Adrenal gland (tissue), 12 donors: ENCODE data around the gene LONRF2. TPM values are rescaled to one million over a fixed set of nuclear protein-coding genes. Genes with fewer than 3 reads are reported as not detected.

Source experiments
- DNase-seq, 7 donors: peaks; one replicate each; pipeline ENCODE4 v3.0.0-alpha.2; 2019 to 2020
- H3K27ac ChIP-seq, 5 donors: fragments of 200-600 bp; sonication (generic) in 4 of 5; 1 replicate in 3 of 5; 2 replicates in 2 of 5; pipeline versions ENCODE4 v1.5.1 to v1.8.0; 2016 to 2020; ENCODE audit warnings: mild to moderate bottlenecking in 1 of 5
- H3K27me3 ChIP-seq: fragments of 200-600 bp; 2 replicates; pipeline ENCODE4 v1.8.0; 2021
- H3K36me3 ChIP-seq, 2 donors: fragments of 200-600 bp; replicated peaks in 1 of 2; 1 replicate in 1 of 2; 2 replicates in 1 of 2; pipeline versions ENCODE4 v1.5.1 to v1.8.0; 2018 to 2022
- H3K4me1 ChIP-seq, 2 donors: fragments of 200-600 bp; replicated peaks in 1 of 2; 1 replicate in 1 of 2; 2 replicates in 1 of 2; pipeline versions ENCODE4 v1.5.1 to v1.8.0; 2018 to 2021
- H3K4me3 ChIP-seq, 4 donors: fragments of 200-600 bp; sonication (generic) in 3 of 4; one replicate each; pipeline ENCODE4 v1.5.1; 2016 to 2018
- H3K9me3 ChIP-seq, 3 donors: fragments of 200-600 bp; sonication (generic) in 1 of 3; replicated peaks in 1 of 3; 1 replicate in 2 of 3; 2 replicates in 1 of 3; pipeline versions ENCODE4 v1.5.1 to v1.8.0; 2016 to 2021
- POLR2A ChIP-seq, 2 donors: fragments of 450-650 bp; IDR thresholded peaks; one replicate each; pipeline ENCODE4 v1.6.1; 2017; ENCODE audit warnings: antibody characterized with exemption in 2 of 2, mild to moderate bottlenecking in 2 of 2, moderate library complexity in 1 of 2
- WGBS, 4 donors: extraction: QIAGEN DNeasy Blood & Tissue Kit in 2 of 4; methylation state at CpG; one replicate each; pipeline versions ENCODE4 v1.1.5 to v1.1.7; 2013 to 2017; 5-methylcytosine and 5-hydroxymethylcytosine counted together
- intact Hi-C, 2 donors: fragments of 100-400 bp; cut with DNase I; formaldehyde crosslinking; loops; one replicate each; pipeline versions ENCODE4 v1.14.1 to v1.15.0; 2022 to 2023
- polyA plus RNA-seq, 3 donors: library from polyadenylated mRNA; stranded (reverse); fragments of 200-250 nt in 2 of 3; fragments of 350-450 nt in 1 of 3; fragmentation: Illumina TruSeq in 1 of 3; extraction: RNeasy Lipid Tissue Mini Kit (QIAGEN cat#74804) in 1 of 3; gene quantifications; one replicate each; pipeline ENCODE4 v1.2.3, GENCODE V29; 2013 to 2014
- total RNA-seq, 9 donors: library from RNA; depleted of rRNA in 4 of 9; stranded (reverse); fragments of >200 nt in 4 of 9; fragments of 120-200 nt in 1 of 9; fragmentation: NEBNext Ultra II Directional in 1 of 9; extraction: Animal tissue kit (Norgen Biotek cat#: 25700) in 1 of 9; gene quantifications; one replicate each; pipeline versions ENCODE4 v1.1.0 to v1.2.4, GENCODE V29; 2013 to 2023
- TF ChIP-seq, protein P1 (sequence below), 6 experiments: fragments of 450-650 bp in 4 of 6; fragments of 200-600 bp in 2 of 6; sonication (generic) in 1 of 6; IDR thresholded peaks; 1 replicate in 5 of 6; 2 replicates in 1 of 6; pipeline versions ENCODE4 v1.5.1 to v1.8.0; 2016 to 2021; ENCODE audit warnings: antibody characterized with exemption in 6 of 6, mild to moderate bottlenecking in 2 of 6, moderate library complexity in 1 of 6
- donor health status: healthy with polysubstance abuse.
- donor health status: Bipolar disorder and iron deficiency.
- donor health status: DM: yes; HTN: yes; CAD: no.
- donor health status: DM: no; HTN: no; CAD: no.
- donor health status: DM: no; HTN: no; CAD: no.
- donor health status: DM: yes; HTN: yes; CAD: no.

LONRF2 gene
- total and polyA plus RNA-seq, 12 donors = 8.1 to 110 (median 43.0) TPM

DNA sequence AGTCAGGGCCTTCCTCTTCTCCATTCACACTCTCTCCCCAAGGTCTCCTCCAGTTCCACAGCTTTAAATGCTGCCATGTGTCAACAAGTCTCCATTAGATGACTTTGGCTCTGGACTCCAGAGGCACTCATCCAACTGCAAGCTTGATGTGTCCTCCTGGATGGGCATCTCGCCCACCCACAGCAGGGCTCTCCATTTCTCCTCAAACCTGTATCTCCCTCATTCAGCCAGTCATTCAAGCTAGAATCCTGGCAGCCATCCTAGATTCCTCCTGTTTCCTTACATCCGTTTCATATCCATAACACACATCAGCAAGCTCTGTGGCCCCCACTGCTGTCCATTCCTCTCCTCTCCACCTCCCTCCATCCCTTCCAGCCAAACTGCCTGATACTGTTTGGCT lies 91.5 kb downstream of the LONRF2 start:
- H3K4me1 ChIP-seq = no peaks in the 10 kb centered on the region
- no peak overlapping the region for H3K27ac ChIP-seq
- no peaks in the 10 kb centered on the region for H3K36me3 ChIP-seq
- intact Hi-C loops = no loop called here
- no peaks in the 10 kb centered on the region for H3K9me3 ChIP-seq
- H3K27me3 ChIP-seq = no peaks in the 10 kb centered on the region
- H3K4me3 ChIP-seq = no peak overlapping the region
- no peak for TF ChIP-seq POLR2A (IDR thresholded peaks at IDR 0.05)
- TF ChIP-seq, protein P1, sequence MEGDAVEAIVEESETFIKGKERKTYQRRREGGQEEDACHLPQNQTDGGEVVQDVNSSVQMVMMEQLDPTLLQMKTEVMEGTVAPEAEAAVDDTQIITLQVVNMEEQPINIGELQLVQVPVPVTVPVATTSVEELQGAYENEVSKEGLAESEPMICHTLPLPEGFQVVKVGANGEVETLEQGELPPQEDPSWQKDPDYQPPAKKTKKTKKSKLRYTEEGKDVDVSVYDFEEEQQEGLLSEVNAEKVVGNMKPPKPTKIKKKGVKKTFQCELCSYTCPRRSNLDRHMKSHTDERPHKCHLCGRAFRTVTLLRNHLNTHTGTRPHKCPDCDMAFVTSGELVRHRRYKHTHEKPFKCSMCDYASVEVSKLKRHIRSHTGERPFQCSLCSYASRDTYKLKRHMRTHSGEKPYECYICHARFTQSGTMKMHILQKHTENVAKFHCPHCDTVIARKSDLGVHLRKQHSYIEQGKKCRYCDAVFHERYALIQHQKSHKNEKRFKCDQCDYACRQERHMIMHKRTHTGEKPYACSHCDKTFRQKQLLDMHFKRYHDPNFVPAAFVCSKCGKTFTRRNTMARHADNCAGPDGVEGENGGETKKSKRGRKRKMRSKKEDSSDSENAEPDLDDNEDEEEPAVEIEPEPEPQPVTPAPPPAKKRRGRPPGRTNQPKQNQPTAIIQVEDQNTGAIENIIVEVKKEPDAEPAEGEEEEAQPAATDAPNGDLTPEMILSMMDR (IDR thresholded peaks at IDR 0.05) = no peak
- no peak for DNase-seq
- WGBS, 4 donors = 76 to 81% (median 77%) methylated on average over 2 of the region's 2 CpGs

DNA sequence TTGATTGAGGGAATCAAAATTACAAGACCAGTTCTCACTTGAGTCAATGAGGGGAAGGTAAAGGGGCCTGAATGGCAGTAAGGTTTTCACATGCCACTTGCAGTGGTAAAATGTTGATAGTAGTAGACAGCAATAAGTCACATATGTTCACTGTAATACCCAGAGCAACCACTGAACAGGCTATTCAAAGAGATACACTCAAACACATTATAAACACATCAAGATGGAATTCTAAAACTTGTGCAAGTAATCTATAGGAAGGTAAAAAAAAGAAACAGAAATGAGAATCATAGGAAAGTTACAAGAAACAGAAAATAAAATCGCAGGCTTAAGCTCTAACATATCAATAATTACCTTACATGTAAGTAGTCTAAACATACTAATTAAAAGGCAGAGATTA lies 93.3 kb downstream of the LONRF2 start:
- no peaks in the 10 kb centered on the region for H3K27me3 ChIP-seq
- no peaks in the 10 kb centered on the region for H3K9me3 ChIP-seq
- H3K27ac ChIP-seq = no peak overlapping the region
- no peak for TF ChIP-seq POLR2A (IDR thresholded peaks at IDR 0.05)
- TF ChIP-seq, protein P1 (IDR thresholded peaks at IDR 0.05) = peak in 1 of 6 experiments; percentile 12
- no peaks in the 10 kb centered on the region for H3K4me1 ChIP-seq
- H3K4me3 ChIP-seq = no peak overlapping the region
- 88 to 100% (median 94%) methylated on average over 1 of the region's 1 CpG for WGBS, 4 donors
- intact Hi-C loops = no loop called here
- no peak for DNase-seq
- no peaks in the 10 kb centered on the region for H3K36me3 ChIP-seq

DNA sequence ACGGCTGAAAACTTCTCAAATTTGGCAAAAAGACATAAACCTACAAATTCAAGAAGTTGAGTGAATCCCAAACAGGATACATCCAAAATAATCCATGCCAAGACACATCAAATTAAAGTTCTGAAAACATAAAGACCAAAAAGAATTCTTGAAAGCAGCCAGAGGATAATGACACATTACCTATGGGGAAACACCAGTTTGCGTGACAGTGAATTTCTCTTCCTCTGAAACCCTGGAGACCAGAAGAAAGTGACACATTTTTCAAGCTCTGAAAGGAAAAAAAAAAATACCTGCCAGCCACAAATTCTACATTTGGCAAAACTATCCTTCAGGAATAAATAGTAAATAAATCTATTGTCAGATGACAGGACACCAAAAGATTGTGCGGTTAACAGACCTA lies 93.9 kb downstream of the LONRF2 start:
- Histone ChIP-seq H3K27ac (no peak overlapping the region), H3K27me3 (no peaks in the 10 kb centered on the region), H3K4me3 (no peak overlapping the region), H3K4me1 (no peaks in the 10 kb centered on the region), H3K9me3 (no peaks in the 10 kb centered on the region), H3K36me3 (no peaks in the 10 kb centered on the region)
- TF ChIP-seq POLR2A (IDR thresholded peaks at IDR 0.05) = no peak
- TF ChIP-seq, protein P1 (IDR thresholded peaks at IDR 0.05) = no peak
- intact Hi-C loops = no loop called here
- WGBS, 4 donors = 90 to 95% (median 93%) methylated on average over 3 of the region's 3 CpGs
- no peak for DNase-seq

DNA sequence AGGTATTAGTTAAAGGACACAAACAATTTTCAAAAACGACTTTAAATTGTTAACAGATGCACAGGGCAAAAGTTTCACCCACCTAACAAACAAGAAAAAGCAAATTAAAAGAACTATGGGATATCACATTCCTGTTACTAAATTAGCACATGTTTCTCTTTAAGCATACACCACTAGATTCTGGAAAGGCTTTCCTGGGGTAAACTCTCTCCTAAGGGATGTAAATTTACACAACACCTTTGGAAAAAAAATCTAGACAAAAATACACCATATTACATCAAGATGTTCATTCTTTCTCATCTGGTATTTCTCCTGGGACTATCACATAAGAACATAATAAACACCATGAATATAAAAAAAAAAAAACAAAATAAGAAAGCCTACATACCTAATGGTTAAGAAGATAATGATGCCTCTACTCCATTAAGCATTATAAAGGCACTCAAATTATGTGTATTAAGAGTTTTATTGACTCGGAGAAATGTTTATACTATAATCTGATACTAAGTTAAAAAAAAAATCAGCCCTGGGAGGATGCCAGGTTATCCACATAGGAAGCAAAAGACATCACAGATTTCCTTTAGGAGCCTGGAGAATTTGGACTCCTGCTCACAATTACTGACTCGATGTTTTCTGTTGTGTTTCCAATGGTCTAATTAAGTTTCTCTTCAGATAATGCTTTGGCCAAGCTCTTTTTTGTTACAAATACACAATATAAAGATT lies 97.2 kb downstream of the LONRF2 start:
- TF ChIP-seq POLR2A (IDR thresholded peaks at IDR 0.05) = no peak
- TF ChIP-seq, protein P1 (IDR thresholded peaks at IDR 0.05) = no peak

More for the DNA sequence above, 97.2 kb downstream of the LONRF2 start:
- H3K9me3 ChIP-seq = no peaks in the 10 kb centered on the region
- intact Hi-C loops = no loop called here
- no peak overlapping the region for H3K4me3 ChIP-seq
- no peaks in the 10 kb centered on the region for H3K4me1 ChIP-seq
- no peak for DNase-seq
- H3K27me3 ChIP-seq = no peaks in the 10 kb centered on the region
- 44 to 54% (median 50%) methylated on average over 3 of the region's 3 CpGs for WGBS, 4 donors
- H3K27ac ChIP-seq = no peak overlapping the region
- H3K36me3 ChIP-seq = no peaks in the 10 kb centered on the region
